ENCODE data around the gene NLRC5.
"Not testable (repeated sequence)": the region's sequence is repeated elsewhere in the genome, so short reads cannot be mapped to it uniquely, and the experiment has no call there.

Gene NLRC5

DNA sequence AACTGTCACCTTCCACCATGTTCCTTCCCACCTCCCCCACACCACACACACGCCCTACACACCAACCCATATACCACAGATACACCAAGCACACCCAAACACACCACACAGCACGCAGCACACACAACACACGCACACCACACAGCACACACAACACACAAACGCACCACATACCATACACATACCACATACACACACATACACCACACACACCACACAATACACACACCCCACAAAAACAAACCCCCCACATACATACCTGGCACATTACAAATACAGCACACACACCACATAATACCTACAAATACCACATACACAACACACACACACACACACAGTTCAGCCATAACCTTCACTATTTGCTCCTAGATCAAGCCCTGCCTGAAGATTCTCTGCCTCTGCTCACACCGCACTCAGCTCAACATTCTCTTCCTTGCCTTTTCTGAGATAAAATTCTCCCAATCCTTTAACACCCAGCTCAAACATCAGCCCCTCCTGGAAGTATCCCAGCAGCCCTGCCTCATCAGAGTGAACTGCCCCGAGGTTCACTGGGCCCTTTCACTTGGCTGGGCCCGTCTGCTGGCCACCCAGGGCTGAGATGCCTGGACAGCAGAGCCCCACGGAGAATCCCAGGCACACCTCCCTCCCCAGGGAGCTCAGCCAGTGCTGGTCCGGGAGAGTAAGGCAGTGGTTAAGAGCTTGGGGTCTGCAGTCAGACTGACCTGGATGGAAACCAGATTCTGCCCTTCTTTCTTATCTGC lies 71.1 kb downstream of the NLRC5 start:
- DNase-seq (ENCODE audit: low read depth), result no peak
- no peak overlapping the region for H3K4me3 ChIP-seq (ENCODE audit: low read depth, low read length)
- TF ChIP-seq, protein P1, sequence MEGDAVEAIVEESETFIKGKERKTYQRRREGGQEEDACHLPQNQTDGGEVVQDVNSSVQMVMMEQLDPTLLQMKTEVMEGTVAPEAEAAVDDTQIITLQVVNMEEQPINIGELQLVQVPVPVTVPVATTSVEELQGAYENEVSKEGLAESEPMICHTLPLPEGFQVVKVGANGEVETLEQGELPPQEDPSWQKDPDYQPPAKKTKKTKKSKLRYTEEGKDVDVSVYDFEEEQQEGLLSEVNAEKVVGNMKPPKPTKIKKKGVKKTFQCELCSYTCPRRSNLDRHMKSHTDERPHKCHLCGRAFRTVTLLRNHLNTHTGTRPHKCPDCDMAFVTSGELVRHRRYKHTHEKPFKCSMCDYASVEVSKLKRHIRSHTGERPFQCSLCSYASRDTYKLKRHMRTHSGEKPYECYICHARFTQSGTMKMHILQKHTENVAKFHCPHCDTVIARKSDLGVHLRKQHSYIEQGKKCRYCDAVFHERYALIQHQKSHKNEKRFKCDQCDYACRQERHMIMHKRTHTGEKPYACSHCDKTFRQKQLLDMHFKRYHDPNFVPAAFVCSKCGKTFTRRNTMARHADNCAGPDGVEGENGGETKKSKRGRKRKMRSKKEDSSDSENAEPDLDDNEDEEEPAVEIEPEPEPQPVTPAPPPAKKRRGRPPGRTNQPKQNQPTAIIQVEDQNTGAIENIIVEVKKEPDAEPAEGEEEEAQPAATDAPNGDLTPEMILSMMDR (IDR thresholded peaks at IDR 0.05; ENCODE audit: low read depth, low read length), result no peak
- no peak for TF ChIP-seq POLR2A (IDR thresholded peaks at IDR 0.05; ENCODE audit: extremely low read depth, insufficient read length)
- no peak for TF ChIP-seq MYC (IDR thresholded peaks at IDR 0.05; ENCODE audit: low read depth, low read length)
- TF ChIP-seq, protein P2, sequence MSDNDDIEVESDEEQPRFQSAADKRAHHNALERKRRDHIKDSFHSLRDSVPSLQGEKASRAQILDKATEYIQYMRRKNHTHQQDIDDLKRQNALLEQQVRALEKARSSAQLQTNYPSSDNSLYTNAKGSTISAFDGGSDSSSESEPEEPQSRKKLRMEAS (IDR thresholded peaks at IDR 0.05; ENCODE audit: low read depth, low read length), result no peak

DNA sequence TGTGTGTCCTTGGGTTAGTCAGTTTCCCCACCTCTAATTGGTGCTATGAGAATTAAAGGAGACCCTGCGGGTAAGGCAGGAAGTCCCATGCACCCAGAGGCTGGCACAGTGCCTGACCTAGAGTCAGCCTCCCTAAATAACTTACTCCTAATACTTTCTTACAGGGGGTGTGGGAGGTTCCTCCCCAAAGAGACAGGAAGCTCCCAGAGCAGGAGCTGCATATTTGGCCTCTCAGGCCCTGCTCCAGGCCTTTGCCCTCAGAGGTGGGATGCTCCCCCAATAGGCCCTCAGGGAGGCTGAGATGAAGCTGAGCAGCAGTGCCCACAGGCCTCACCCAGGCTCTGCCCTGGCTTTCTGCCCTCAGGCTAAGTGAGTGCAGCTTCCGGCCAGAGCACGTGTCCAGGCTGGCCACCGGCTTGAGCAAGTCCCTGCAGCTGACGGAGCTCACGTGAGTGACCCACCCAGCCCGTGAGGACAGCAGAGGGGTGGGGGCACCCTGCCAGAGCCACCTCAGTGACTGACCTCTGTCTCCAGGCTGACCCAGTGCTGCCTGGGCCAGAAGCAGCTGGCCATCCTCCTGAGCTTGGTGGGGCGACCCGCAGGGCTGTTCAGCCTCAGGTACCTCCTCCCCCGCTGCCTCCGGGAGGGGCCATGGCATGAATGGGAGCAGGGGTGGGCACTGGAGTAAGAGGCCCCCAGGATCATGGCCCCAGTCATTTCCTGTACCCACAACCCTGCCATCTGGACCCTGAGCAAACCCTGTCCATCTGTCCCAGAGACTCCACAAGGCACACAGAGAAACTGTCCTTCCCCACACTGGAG lies 71.9 kb downstream of the NLRC5 start:
- DNase-seq (ENCODE audit: low read depth), result peak; percentile 75
- no peak overlapping the region for H3K4me3 ChIP-seq (ENCODE audit: low read depth, low read length)
- TF ChIP-seq, protein P1 (IDR thresholded peaks at IDR 0.05; ENCODE audit: low read depth, low read length), result no peak
- TF ChIP-seq MYC (IDR thresholded peaks at IDR 0.05; ENCODE audit: low read depth, low read length), result no peak
- TF ChIP-seq, protein P2 (IDR thresholded peaks at IDR 0.05; ENCODE audit: low read depth, low read length), result peak; percentile 37; the same call in 1 of the 2 replicates
- no peak for TF ChIP-seq POLR2A (IDR thresholded peaks at IDR 0.05; ENCODE audit: extremely low read depth, insufficient read length)

DNA sequence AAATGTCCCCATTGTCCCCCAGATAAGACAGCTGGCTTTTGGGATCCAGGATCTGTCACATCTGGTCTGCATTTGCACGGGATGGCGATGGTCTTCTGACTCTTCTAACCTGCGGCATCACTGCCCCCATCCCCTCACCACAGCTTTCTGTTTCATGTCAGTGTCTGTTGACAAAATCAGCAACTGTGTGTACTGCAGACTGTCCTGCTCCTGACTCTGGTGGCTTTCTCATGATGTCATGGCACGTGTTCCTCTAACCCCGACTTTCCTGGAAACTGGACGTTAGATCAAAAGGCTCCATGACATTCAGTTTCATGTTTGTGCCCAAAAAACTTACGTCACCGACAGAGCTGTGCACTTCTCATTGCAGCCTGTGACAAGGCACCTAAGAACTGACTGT lies 73.0 kb downstream of the NLRC5 start:
- DNase-seq (ENCODE audit: low read depth), result no peak
- no peak overlapping the region for H3K4me3 ChIP-seq (ENCODE audit: low read depth, low read length)
- TF ChIP-seq, protein P2 (IDR thresholded peaks at IDR 0.05; ENCODE audit: low read depth, low read length), result no peak
- no peak for TF ChIP-seq MYC (IDR thresholded peaks at IDR 0.05; ENCODE audit: low read depth, low read length)
- TF ChIP-seq, protein P1 (IDR thresholded peaks at IDR 0.05; ENCODE audit: low read depth, low read length), result no peak
- no peak for TF ChIP-seq POLR2A (IDR thresholded peaks at IDR 0.05; ENCODE audit: extremely low read depth, insufficient read length)

DNA sequence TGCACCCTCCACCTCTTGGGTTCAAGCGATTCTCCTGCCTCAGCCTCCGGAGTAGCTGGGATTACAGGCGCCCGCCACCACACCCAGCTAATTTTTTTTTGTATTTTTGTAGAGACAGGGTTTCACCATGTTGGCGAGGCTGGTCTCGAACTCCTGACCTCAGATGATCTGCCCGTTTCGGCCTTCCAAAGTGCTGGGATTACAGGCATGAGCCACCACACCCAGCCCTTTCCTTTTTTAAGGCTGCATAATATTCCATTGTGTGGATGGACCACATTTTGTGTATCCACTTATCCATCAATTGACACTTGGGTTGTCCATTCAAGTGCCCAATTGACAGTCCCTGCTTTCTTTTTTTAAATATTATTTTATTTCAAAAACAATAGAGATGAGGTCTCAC lies 73.8 kb downstream of the NLRC5 start:
- DNase-seq (ENCODE audit: low read depth); H3K4me3 ChIP-seq (ENCODE audit: low read depth, low read length): not testable (repeated sequence)

DNA sequence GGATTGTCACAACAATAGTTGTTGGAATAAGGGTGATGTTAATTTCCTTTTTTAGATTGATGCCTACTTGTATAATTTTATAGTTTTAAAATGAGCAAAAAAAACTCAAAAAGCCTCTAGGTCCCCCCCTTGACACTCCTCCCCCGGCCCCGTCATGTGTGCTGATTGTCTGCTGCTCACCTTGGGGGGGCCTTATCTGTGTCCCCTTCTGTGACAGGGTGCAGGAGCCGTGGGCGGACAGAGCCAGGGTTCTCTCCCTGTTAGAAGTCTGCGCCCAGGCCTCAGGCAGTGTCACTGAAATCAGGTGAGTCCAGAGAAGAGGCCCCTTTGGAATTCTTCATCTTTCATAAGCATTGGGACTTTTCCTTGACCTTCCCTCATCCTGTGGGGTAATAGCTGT lies 75.6 kb downstream of the NLRC5 start:
- TF ChIP-seq POLR2A (IDR thresholded peaks at IDR 0.05; ENCODE audit: extremely low read depth, insufficient read length) (no peak), MYC (IDR thresholded peaks at IDR 0.05; ENCODE audit: low read depth, low read length) (no peak)
- TF ChIP-seq, protein P2 (IDR thresholded peaks at IDR 0.05; ENCODE audit: low read depth, low read length), result no peak
- TF ChIP-seq, protein P1 (IDR thresholded peaks at IDR 0.05; ENCODE audit: low read depth, low read length), result no peak
- DNase-seq (ENCODE audit: low read depth), result no peak
- H3K4me3 ChIP-seq (ENCODE audit: low read depth, low read length), result no peak overlapping the region

DNA sequence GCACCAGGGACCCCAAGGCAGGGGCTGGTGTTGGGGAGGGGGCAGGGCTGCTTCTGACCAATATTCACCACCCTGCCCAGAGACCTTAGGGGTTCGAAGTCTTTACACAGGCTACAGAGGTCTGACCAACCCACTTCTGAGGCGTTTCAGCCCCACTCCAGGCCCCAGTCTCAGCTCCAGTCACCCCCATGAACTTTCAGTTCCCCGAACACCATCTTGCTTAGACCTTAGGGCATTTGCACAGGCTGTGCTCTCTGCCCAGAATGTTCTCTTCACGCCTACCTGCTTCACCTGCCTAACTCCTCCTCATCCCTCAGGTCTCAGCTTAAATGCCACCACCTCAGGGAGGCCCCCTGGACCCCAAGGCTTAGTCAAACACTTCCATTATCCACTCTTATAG lies 77.3 kb downstream of the NLRC5 start:
- no peak overlapping the region for H3K4me3 ChIP-seq (ENCODE audit: low read depth, low read length)
- TF ChIP-seq, protein P2 (IDR thresholded peaks at IDR 0.05; ENCODE audit: low read depth, low read length), result no peak
- TF ChIP-seq MYC (IDR thresholded peaks at IDR 0.05; ENCODE audit: low read depth, low read length), result no peak
- TF ChIP-seq POLR2A (IDR thresholded peaks at IDR 0.05; ENCODE audit: extremely low read depth, insufficient read length), result no peak
- TF ChIP-seq, protein P1 (IDR thresholded peaks at IDR 0.05; ENCODE audit: low read depth, low read length), result no peak
- DNase-seq (ENCODE audit: low read depth), result no peak

Data from NB4 (cell line).